ENCODE results near the gene ARL8B.

Gene ARL8B

DNA sequence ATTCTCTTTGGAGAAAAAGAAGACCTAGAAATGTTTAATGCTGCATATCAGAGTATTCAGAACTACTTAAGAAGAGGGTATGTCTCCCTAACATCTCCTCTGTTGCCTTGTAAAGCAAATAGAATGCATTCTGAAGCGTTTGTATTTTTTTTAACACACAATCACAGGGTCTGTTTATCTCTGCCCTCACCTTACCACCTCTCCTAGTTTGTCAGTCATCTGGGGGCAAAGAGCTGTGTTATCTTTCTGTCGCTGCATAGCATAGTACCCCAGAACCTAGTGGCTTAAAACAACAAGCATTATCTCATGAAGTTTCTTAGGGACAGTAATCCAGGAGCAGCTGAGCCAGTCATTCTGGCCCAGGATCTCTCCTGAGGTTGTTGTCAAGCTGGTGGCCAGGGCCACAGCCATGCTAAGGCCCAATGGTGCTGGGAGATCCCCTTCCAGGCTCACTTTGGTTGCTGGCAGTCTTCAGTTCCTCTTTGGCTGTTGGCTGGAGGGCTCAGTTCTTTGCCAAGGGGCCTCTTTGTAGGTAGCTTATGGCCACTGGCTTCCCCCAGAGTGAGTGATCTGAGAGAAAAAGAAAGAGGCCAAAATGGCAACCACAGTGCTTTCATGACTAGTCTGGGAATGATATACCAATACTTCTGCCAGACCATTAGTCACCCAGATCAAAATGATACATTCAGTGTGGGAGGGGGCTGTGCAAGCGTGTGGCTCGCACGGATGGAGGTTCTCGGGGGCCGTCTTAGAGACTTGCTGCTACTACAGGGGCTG, 83.3 kb downstream of the ARL8B start:
- Histone ChIP-seq H3K9me3 (replicated peaks in 1 of 2; ENCODE audit: control insufficient read depth in 2 of 2, insufficient read depth in 1 of 2, low read depth in 1 of 2, low read length in 2 of 2) (no peaks in the 10 kb centered on the region), H3K36me3 (replicated peaks in 1 of 2; ENCODE audit: control insufficient read depth in 2 of 2, insufficient read depth in 2 of 2, low read length in 2 of 2) (peaks cover 30 to 97% of the 10 kb centered on the region in 2 donors), H3K4me1 (ENCODE audit: control insufficient read depth in 2 of 2, insufficient read depth in 1 of 2, low read depth in 1 of 2, low read length in 2 of 2) (no peaks in the 10 kb centered on the region), H3K4me2 (ENCODE audit: insufficient read depth, low read length, poor library complexity, severe bottlenecking) (no peak overlapping the region), H3K27ac (replicated peaks; ENCODE audit: low read length) (no peak overlapping the region), H4K91ac (ENCODE audit: low read depth, low read length, poor library complexity) (no peak overlapping the region), H4K8ac (ENCODE audit: low read depth, low read length) (no peak overlapping the region), H3K4ac (ENCODE audit: low read length) (no peak overlapping the region), H2BK15ac (ENCODE audit: low read length) (no peak overlapping the region), H3K79me1 (ENCODE audit: low read depth, low read length) (no peaks in the 10 kb centered on the region), H3K9ac (ENCODE audit: low read depth, low read length, poor library complexity) (no peak overlapping the region), H2AK5ac (ENCODE audit: low read depth, low read length) (no peak overlapping the region), H3K4me3 (ENCODE audit: low read length in 2 of 2) (no peak overlapping the region), H3K27me3 (ENCODE audit: control insufficient read depth in 3 of 3, insufficient read depth in 3 of 3, low read depth in 1 of 3, low read length in 3 of 3) (no peaks in the 10 kb centered on the region), H3K18ac (ENCODE audit: low read length) (no peak overlapping the region), H2BK12ac (ENCODE audit: low read length) (no peak overlapping the region), H2BK120ac (ENCODE audit: low read depth, low read length) (no peak overlapping the region), H3K14ac (ENCODE audit: low read length) (no peak overlapping the region), H2AFZ (ENCODE audit: low read length) (no peak overlapping the region), H2BK5ac (ENCODE audit: low read length) (no peak overlapping the region), H3K23ac (ENCODE audit: low read depth, low read length, poor library complexity) (no peak overlapping the region)
- no CpG with 5 or more reads among the region's 7 CpGs for WGBS, 2 donors (ENCODE audit: extremely low coverage in 2 of 2, insufficient read length in 2 of 2, insufficient replicate concordance in 1 of 2)
- DNase-seq (ENCODE audit: low spot score): no peak

- Histone ChIP-seq H3K14ac (ENCODE audit: low read length) (no peak overlapping the region), H3K79me1 (ENCODE audit: low read depth, low read length) (no peaks in the 10 kb centered on the region), H2BK5ac (ENCODE audit: low read length) (no peak overlapping the region), H3K23ac (ENCODE audit: low read depth, low read length, poor library complexity) (no peak overlapping the region), H2AK5ac (ENCODE audit: low read depth, low read length) (no peak overlapping the region), H3K4ac (ENCODE audit: low read length) (no peak overlapping the region), H4K91ac (ENCODE audit: low read depth, low read length, poor library complexity) (no peak overlapping the region), H3K36me3 (replicated peaks in 1 of 2; ENCODE audit: control insufficient read depth in 2 of 2, insufficient read depth in 2 of 2, low read length in 2 of 2) (peaks cover 59 to 97% of the 10 kb centered on the region in 2 donors), H3K4me2 (ENCODE audit: insufficient read depth, low read length, poor library complexity, severe bottlenecking) (no peak overlapping the region), H3K9ac (ENCODE audit: low read depth, low read length, poor library complexity) (no peak overlapping the region), H2BK12ac (ENCODE audit: low read length) (no peak overlapping the region), H3K9me3 (replicated peaks in 1 of 2; ENCODE audit: control insufficient read depth in 2 of 2, insufficient read depth in 1 of 2, low read depth in 1 of 2, low read length in 2 of 2) (no peaks in the 10 kb centered on the region), H2AFZ (ENCODE audit: low read length) (no peak overlapping the region), H3K27me3 (ENCODE audit: control insufficient read depth in 3 of 3, insufficient read depth in 3 of 3, low read depth in 1 of 3, low read length in 3 of 3) (no peaks in the 10 kb centered on the region), H4K8ac (ENCODE audit: low read depth, low read length) (no peak overlapping the region), H3K4me1 (ENCODE audit: control insufficient read depth in 2 of 2, insufficient read depth in 1 of 2, low read depth in 1 of 2, low read length in 2 of 2) (peaks cover 0 to 2% of the 10 kb centered on the region in 2 donors), H2BK15ac (ENCODE audit: low read length) (no peak overlapping the region), H3K18ac (ENCODE audit: low read length) (no peak overlapping the region), H3K4me3 (ENCODE audit: low read length in 2 of 2) (no peak overlapping the region), H3K27ac (replicated peaks; ENCODE audit: low read length) (no peak overlapping the region), H2BK120ac (ENCODE audit: low read depth, low read length) (no peak overlapping the region)
- WGBS, 2 donors (ENCODE audit: extremely low coverage in 2 of 2, insufficient read length in 2 of 2, insufficient replicate concordance in 1 of 2): no CpG with 5 or more reads among the region's 5 CpGs
- DNase-seq (ENCODE audit: low spot score): no peak
These were observed 88.8 kb downstream of the ARL8B start for GRCh38 chr3:5210926-5211325.

- Histone ChIP-seq H2BK5ac (ENCODE audit: low read length) (no peak overlapping the region), H3K9ac (ENCODE audit: low read depth, low read length, poor library complexity) (no peak overlapping the region), H3K9me3 (replicated peaks in 1 of 2; ENCODE audit: control insufficient read depth in 2 of 2, insufficient read depth in 1 of 2, low read depth in 1 of 2, low read length in 2 of 2) (no peaks in the 10 kb centered on the region), H3K4me1 (ENCODE audit: control insufficient read depth in 2 of 2, insufficient read depth in 1 of 2, low read depth in 1 of 2, low read length in 2 of 2) (peaks cover 0 to 5% of the 10 kb centered on the region in 2 donors), H4K8ac (ENCODE audit: low read depth, low read length) (no peak overlapping the region), H2AFZ (ENCODE audit: low read length) (no peak overlapping the region), H2AK5ac (ENCODE audit: low read depth, low read length) (no peak overlapping the region), H3K27me3 (ENCODE audit: control insufficient read depth in 3 of 3, insufficient read depth in 3 of 3, low read depth in 1 of 3, low read length in 3 of 3) (no peaks in the 10 kb centered on the region), H3K4me3 (ENCODE audit: low read length in 2 of 2) (no peak overlapping the region), H2BK12ac (ENCODE audit: low read length) (no peak overlapping the region), H3K36me3 (replicated peaks in 1 of 2; ENCODE audit: control insufficient read depth in 2 of 2, insufficient read depth in 2 of 2, low read length in 2 of 2) (peaks cover 54 to 100% of the 10 kb centered on the region in 2 donors), H3K27ac (replicated peaks; ENCODE audit: low read length) (no peak overlapping the region), H2BK15ac (ENCODE audit: low read length) (no peak overlapping the region), H4K91ac (ENCODE audit: low read depth, low read length, poor library complexity) (no peak overlapping the region), H3K14ac (ENCODE audit: low read length) (no peak overlapping the region), H3K18ac (ENCODE audit: low read length) (no peak overlapping the region), H2BK120ac (ENCODE audit: low read depth, low read length) (no peak overlapping the region), H3K23ac (ENCODE audit: low read depth, low read length, poor library complexity) (no peak overlapping the region), H3K4ac (ENCODE audit: low read length) (no peak overlapping the region), H3K79me1 (ENCODE audit: low read depth, low read length) (no peaks in the 10 kb centered on the region), H3K4me2 (ENCODE audit: insufficient read depth, low read length, poor library complexity, severe bottlenecking) (no peak overlapping the region)
- no peak for DNase-seq (ENCODE audit: low spot score)
- WGBS, 2 donors (ENCODE audit: extremely low coverage in 2 of 2, insufficient read length in 2 of 2, insufficient replicate concordance in 1 of 2): no CpG with 5 or more reads among the region's 9 CpGs
These were observed 90.8 kb downstream of the ARL8B start for GRCh38 chr3:5212628-5213573.

DNA sequence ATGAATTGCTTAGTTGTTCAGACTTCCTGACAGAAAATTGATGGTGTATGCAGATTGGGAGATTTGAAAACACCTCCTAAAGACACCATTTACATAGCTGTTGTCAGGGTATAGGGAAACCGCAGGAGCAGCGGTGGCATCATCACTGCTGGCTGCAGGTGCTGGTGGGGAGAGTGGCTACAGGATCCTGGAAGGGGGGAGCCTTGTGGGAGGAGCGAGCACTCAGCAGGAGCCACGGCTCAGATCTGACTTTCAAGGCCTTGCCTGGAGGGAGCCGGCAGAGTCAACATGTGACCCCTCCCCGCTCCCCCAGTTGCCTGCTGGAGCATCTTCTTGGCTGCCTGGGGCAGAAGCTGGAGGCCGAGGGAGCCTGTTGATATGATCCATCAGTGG, 91.5 kb downstream of the ARL8B start:
- Histone ChIP-seq H4K91ac (ENCODE audit: low read depth, low read length, poor library complexity) (no peak overlapping the region), H3K9ac (ENCODE audit: low read depth, low read length, poor library complexity) (no peak overlapping the region), H2BK5ac (ENCODE audit: low read length) (no peak overlapping the region), H2AK5ac (ENCODE audit: low read depth, low read length) (no peak overlapping the region), H3K36me3 (replicated peaks in 1 of 2; ENCODE audit: control insufficient read depth in 2 of 2, insufficient read depth in 2 of 2, low read length in 2 of 2) (peaks cover 50 to 100% of the 10 kb centered on the region in 2 donors), H2BK15ac (ENCODE audit: low read length) (no peak overlapping the region), H4K8ac (ENCODE audit: low read depth, low read length) (no peak overlapping the region), H3K9me3 (replicated peaks in 1 of 2; ENCODE audit: control insufficient read depth in 2 of 2, insufficient read depth in 1 of 2, low read depth in 1 of 2, low read length in 2 of 2) (no peaks in the 10 kb centered on the region), H3K27ac (replicated peaks; ENCODE audit: low read length) (no peak overlapping the region), H2BK120ac (ENCODE audit: low read depth, low read length) (no peak overlapping the region), H3K4me3 (ENCODE audit: low read length in 2 of 2) (no peak overlapping the region), H3K18ac (ENCODE audit: low read length) (no peak overlapping the region), H3K14ac (ENCODE audit: low read length) (no peak overlapping the region), H2AFZ (ENCODE audit: low read length) (no peak overlapping the region), H2BK12ac (ENCODE audit: low read length) (no peak overlapping the region), H3K27me3 (ENCODE audit: control insufficient read depth in 3 of 3, insufficient read depth in 3 of 3, low read depth in 1 of 3, low read length in 3 of 3) (no peaks in the 10 kb centered on the region), H3K4me2 (ENCODE audit: insufficient read depth, low read length, poor library complexity, severe bottlenecking) (no peak overlapping the region), H3K23ac (ENCODE audit: low read depth, low read length, poor library complexity) (peak overlapping the region; percentile 27), H3K4me1 (ENCODE audit: control insufficient read depth in 2 of 2, insufficient read depth in 1 of 2, low read depth in 1 of 2, low read length in 2 of 2) (peaks cover 0 to 6% of the 10 kb centered on the region in 2 donors), H3K4ac (ENCODE audit: low read length) (no peak overlapping the region), H3K79me1 (ENCODE audit: low read depth, low read length) (no peaks in the 10 kb centered on the region)
- DNase-seq (ENCODE audit: low spot score): no peak
- no CpG with 5 or more reads among the region's 7 CpGs for WGBS, 2 donors (ENCODE audit: extremely low coverage in 2 of 2, insufficient read length in 2 of 2, insufficient replicate concordance in 1 of 2)

All from neuronal stem cell (in vitro differentiated cells).